GM18520 (cell line): ENCODE results near the gene MCEE.
"Not testable (repeated sequence)": the region's sequence is repeated elsewhere in the genome, so short reads cannot be mapped to it uniquely, and the experiment has no call there.

Experiments
- ATAC-seq: cut with Tn5 transposase; IDR thresholded peaks from one replicate; pipeline ENCODE4 v1.9.1; 2021; ENCODE audit not compliant: unreplicated experiment

MCEE gene

GRCh38 chr2:71130152-71130904 lies at the start of gene MCEE, which contains the start of gene MPHOSPH10:
TSS of gene MCEE (minus strand) at chr2:71130229. CDS start at chr2:71130219, 10 bp downstream.
TSS of gene MPHOSPH10 (plus strand) at chr2:71130634. CDS start at chr2:71130666, 32 bp downstream.
- peak; percentile 91 for ATAC-seq

GRCh38 chr2:71178836-71179235 lies 48.8 kb upstream of the MCEE start:
- not testable (repeated sequence) for ATAC-seq

- no peak for ATAC-seq
Observed at GRCh38 chr2:71174207-71174606, 44.2 kb upstream of the MCEE start.

GRCh38 chr2:71173096-71173495 lies 43.1 kb upstream of the MCEE start:
- ATAC-seq, result no peak

- no peak for ATAC-seq
Observed at GRCh38 chr2:71166812-71167211, 36.8 kb upstream of the MCEE start.

- no peak for ATAC-seq
Observed at GRCh38 chr2:71157124-71157793, 27.2 kb upstream of the MCEE start.

GRCh38 chr2:71156573-71156972 lies 26.5 kb upstream of the MCEE start:
- no peak for ATAC-seq

- ATAC-seq, result no peak
Observed at GRCh38 chr2:71155846-71156245, 25.8 kb upstream of the MCEE start.

- no peak for ATAC-seq
Observed at GRCh38 chr2:71154798-71155197, 24.8 kb upstream of the MCEE start.

GRCh38 chr2:71154279-71154678 lies 24.2 kb upstream of the MCEE start:
- ATAC-seq, result no peak

- ATAC-seq, result no peak
Observed at GRCh38 chr2:71153585-71154224, 23.7 kb upstream of the MCEE start.

- no peak for ATAC-seq
Observed at GRCh38 chr2:71151620-71152019, 21.6 kb upstream of the MCEE start.

GRCh38 chr2:71150082-71150816 lies 20.2 kb upstream of the MCEE start:
- no peak for ATAC-seq

- ATAC-seq, result no peak
Observed at GRCh38 chr2:71148506-71149063, 18.6 kb upstream of the MCEE start.

GRCh38 chr2:71143782-71144181 lies 13.8 kb upstream of the MCEE start:
- no peak for ATAC-seq

GRCh38 chr2:71136174-71136573 lies 6.1 kb upstream of the MCEE start:
- ATAC-seq, result no peak

GRCh38 chr2:71133603-71134002 lies 3.6 kb upstream of the MCEE start:
- ATAC-seq, result no peak

GRCh38 chr2:71131387-71132166 lies 1.5 kb upstream of the MCEE start:
- ATAC-seq, result not testable (repeated sequence)

- ATAC-seq, result no peak
Observed at GRCh38 chr2:71130905-71131244, 846 bp upstream of the MCEE start.

- ATAC-seq, result peak; percentile 31
Observed at GRCh38 chr2:71129902-71130151, 202 bp downstream of the MCEE start.
